IMR-90 (cell line): ENCODE data around the gene DGKB.

ENCODE experiments used
- USF2 ChIP-seq: fragments of 150-350 bp; IDR thresholded peaks from 2 replicates; pipeline ENCODE4 v1.6.1; 2017; ENCODE audit warnings: mild to moderate bottlenecking, antibody characterized with exemption, low read length, low read depth
- TF ChIP-seq, protein P1 (sequence below): conservative IDR thresholded peaks from 2 replicates; pipeline ENCODE4 v1.5.1; 2012; ENCODE audit warnings: mild to moderate bottlenecking, low read depth, low read length, improper control_type of control experiment

GRCh38 chr7:14191686-14192098, 710.9 kb downstream of the DGKB start:
- TF ChIP-seq, protein P1, sequence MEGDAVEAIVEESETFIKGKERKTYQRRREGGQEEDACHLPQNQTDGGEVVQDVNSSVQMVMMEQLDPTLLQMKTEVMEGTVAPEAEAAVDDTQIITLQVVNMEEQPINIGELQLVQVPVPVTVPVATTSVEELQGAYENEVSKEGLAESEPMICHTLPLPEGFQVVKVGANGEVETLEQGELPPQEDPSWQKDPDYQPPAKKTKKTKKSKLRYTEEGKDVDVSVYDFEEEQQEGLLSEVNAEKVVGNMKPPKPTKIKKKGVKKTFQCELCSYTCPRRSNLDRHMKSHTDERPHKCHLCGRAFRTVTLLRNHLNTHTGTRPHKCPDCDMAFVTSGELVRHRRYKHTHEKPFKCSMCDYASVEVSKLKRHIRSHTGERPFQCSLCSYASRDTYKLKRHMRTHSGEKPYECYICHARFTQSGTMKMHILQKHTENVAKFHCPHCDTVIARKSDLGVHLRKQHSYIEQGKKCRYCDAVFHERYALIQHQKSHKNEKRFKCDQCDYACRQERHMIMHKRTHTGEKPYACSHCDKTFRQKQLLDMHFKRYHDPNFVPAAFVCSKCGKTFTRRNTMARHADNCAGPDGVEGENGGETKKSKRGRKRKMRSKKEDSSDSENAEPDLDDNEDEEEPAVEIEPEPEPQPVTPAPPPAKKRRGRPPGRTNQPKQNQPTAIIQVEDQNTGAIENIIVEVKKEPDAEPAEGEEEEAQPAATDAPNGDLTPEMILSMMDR: no peak
- TF ChIP-seq USF2: no peak
